GM19240 (cell line): ENCODE data around the gene PPFIA4.

ENCODE experiments used
- DNase-seq: peaks from one replicate; pipeline ENCODE4 v3.0.0; 2011; ENCODE audit warnings: low spot score; ENCODE audit not compliant: insufficient read length

The PPFIA4 gene

DNA sequence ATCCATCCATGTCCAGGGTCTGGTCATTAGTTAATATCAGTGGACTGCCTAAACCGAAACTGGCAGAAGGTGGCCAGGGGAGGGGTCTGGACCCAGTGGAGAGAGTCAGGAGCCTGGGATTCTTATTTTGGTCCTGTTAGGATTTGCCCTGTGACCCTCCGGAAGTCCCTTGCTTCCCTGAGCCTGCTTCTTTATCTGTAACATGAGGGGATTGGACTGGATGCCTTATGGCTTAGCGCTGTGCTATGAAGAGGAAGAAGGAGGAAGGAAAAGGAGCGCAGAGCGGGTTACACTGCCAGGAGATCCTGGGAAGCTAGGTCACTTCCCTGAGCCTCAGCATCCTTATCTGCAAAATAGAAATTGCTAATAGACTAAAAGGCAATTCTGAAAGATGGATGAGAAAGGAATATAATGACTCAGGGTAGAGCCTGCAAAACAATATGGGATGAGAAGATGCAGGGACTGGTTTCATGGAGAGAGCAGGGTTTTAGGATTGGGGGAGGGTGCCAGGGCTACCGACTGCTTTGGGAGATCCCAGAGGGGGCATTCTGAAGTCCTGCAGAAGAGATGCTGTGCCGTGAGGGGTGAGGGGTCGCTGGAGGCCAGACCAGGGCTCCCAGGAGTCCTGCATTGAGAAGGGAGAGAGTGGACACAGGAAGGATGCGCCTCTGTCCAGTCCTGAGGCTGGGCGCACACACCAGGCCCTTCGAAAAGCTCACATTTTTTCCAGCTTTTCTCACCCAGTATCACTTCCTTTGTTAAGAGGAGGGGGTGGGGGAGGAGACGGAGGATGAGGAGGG lies 100.8 kb downstream of the PPFIA4 start:
- no peak for DNase-seq

DNA sequence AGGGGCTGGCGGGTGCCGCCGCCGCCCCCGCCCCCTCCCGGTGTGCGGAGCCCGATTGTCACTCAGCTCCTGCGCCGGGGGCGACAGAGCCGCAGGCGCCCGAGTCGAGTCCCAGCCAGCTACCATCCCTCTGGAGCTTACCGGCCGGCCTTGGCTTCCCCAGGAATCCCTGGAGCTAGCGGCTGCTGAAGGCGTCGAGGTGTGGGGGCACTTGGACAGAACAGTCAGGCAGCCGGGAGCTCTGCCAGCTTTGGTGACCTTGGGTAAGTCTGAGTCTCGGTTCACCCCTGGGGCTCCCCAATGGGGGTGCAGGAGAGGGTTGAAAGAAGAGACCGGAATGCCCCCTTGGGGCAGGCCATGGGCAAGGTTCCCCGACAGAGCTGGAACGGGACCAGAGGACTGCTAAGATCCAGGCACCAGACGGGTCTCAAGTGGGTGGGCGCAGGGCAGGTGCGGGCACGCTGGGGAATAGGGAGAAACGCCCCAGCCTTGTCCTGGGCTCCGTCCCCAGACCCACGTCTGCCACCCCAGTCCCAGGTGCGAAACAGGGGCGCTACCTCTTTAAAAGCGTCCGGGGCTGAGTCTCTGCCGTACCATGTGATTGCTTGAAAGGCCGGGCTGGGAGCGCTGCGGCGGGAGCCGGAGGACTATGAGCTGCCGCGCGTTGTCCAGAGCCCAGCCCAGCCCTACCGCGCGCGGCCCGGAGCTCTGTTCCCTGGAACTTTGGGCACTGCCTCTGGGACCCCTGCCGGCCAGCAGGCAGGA lies 101.6 kb downstream of the PPFIA4 start, which contains the start of gene ADORA1:
Gene ADORA1, plus strand, starts transcription at position 61 of the 765 bp plus-strand sequence. CDS start 1,116 bp downstream, outside the sequence.
- no peak for DNase-seq

GRCh38 chr1:203128431-203128715 lies 102.1 kb downstream of the PPFIA4 start:
- no peak for DNase-seq
